Measurements from ENCODE around the gene KCNMB4. TPM values are rescaled to one million over a fixed set of nuclear protein-coding genes. Genes with fewer than 3 reads are reported as not detected.

Gene KCNMB4
- total RNA-seq, 4 donors from 2014 or later: 0.18 to 1.2 (median 0.93) TPM

GRCh38 chr12:70364695-70365397 lies 1.2 kb upstream of the KCNMB4 start:
- H3K36me3 ChIP-seq: no peaks in the 10 kb centered on the region
- H3K27ac ChIP-seq: no peak overlapping the region
- TF ChIP-seq CTCF (IDR thresholded peaks at IDR 0.05): no peak
- no peak for DNase-seq
- H3K27me3 ChIP-seq: peaks cover 0 to 5% of the 10 kb centered on the region in 2 donors
- peak overlapping the region in 3 of 4 donors; percentile 71 to 78 (median 75) for H3K4me3 ChIP-seq
- H3K4me1 ChIP-seq: peaks cover 0 to 15% (median 4%) of the 10 kb centered on the region in 4 donors
- H3K9me3 ChIP-seq: no peaks in the 10 kb centered on the region

GRCh38 chr12:70365398-70365647 lies 767 bp upstream of the KCNMB4 start:
- no peaks in the 10 kb centered on the region for H3K9me3 ChIP-seq
- DNase-seq: no peak
- H3K27me3 ChIP-seq: peaks cover 0 to 5% of the 10 kb centered on the region in 2 donors
- no peaks in the 10 kb centered on the region for H3K36me3 ChIP-seq
- peak overlapping the region; percentile 60 to 78 (median 73) for H3K4me3 ChIP-seq
- TF ChIP-seq CTCF (IDR thresholded peaks at IDR 0.05): no peak
- TF ChIP-seq POLR2A (IDR thresholded peaks at IDR 0.05): no peak
- H3K27ac ChIP-seq: no peak overlapping the region
- H3K4me1 ChIP-seq: peaks cover 0 to 15% (median 4%) of the 10 kb centered on the region in 4 donors

- TF ChIP-seq CTCF (IDR thresholded peaks at IDR 0.05): no peak
- no peak for TF ChIP-seq POLR2A (IDR thresholded peaks at IDR 0.05)
- Histone ChIP-seq H3K27ac (peak overlapping the region in 1 of 4 donors; percentile 62), H3K4me1 (peaks cover 0 to 15% (median 4%) of the 10 kb centered on the region in 4 donors), H3K9me3 (no peaks in the 10 kb centered on the region), H3K4me3 (peak overlapping the region; percentile 60 to 78 (median 73)), H3K36me3 (no peaks in the 10 kb centered on the region), H3K27me3 (peaks cover 0 to 5% of the 10 kb centered on the region in 2 donors)
- DNase-seq: peak; percentile 51 to 72 (median 60)
Measured at GRCh38 chr12:70366581-70367257, 629 bp downstream of the KCNMB4 start.

GRCh38 chr12:70367258-70368141 lies 1.4 kb downstream of the KCNMB4 start:
- TF ChIP-seq POLR2A (IDR thresholded peaks at IDR 0.05) (no peak), CTCF (IDR thresholded peaks at IDR 0.05) (no peak)
- no peak for DNase-seq
- H3K27ac ChIP-seq: peak overlapping the region in 1 of 4 donors; percentile 62

GRCh38 chr12:70372881-70373280 lies 6.8 kb downstream of the KCNMB4 start:
- Histone ChIP-seq H3K4me3 (no peak overlapping the region), H3K27me3 (no peaks in the 10 kb centered on the region), H3K36me3 (no peaks in the 10 kb centered on the region), H3K4me1 (no peaks in the 10 kb centered on the region), H3K27ac (no peak overlapping the region), H3K9me3 (no peaks in the 10 kb centered on the region)
- TF ChIP-seq POLR2A (IDR thresholded peaks at IDR 0.05): no peak
- no peak for TF ChIP-seq CTCF (IDR thresholded peaks at IDR 0.05)
- DNase-seq: no peak

More at GRCh38 chr12:70367258-70368141, 1.4 kb downstream of the KCNMB4 start:
- H3K4me1 ChIP-seq: peaks cover 0 to 15% (median 4%) of the 10 kb centered on the region in 4 donors
- peaks cover 0 to 5% of the 10 kb centered on the region in 2 donors for H3K27me3 ChIP-seq
- peak overlapping the region; percentile 60 to 78 (median 73) for H3K4me3 ChIP-seq
- no peaks in the 10 kb centered on the region for H3K36me3 ChIP-seq
- H3K9me3 ChIP-seq: no peaks in the 10 kb centered on the region
